ENCODE results near the gene RASL10B. TPM values are rescaled to one million over a fixed set of nuclear protein-coding genes. Genes with fewer than 3 reads are reported as not detected.

RASL10B gene
- polyA plus RNA-seq, 1 donor = 2.8 TPM

DNA sequence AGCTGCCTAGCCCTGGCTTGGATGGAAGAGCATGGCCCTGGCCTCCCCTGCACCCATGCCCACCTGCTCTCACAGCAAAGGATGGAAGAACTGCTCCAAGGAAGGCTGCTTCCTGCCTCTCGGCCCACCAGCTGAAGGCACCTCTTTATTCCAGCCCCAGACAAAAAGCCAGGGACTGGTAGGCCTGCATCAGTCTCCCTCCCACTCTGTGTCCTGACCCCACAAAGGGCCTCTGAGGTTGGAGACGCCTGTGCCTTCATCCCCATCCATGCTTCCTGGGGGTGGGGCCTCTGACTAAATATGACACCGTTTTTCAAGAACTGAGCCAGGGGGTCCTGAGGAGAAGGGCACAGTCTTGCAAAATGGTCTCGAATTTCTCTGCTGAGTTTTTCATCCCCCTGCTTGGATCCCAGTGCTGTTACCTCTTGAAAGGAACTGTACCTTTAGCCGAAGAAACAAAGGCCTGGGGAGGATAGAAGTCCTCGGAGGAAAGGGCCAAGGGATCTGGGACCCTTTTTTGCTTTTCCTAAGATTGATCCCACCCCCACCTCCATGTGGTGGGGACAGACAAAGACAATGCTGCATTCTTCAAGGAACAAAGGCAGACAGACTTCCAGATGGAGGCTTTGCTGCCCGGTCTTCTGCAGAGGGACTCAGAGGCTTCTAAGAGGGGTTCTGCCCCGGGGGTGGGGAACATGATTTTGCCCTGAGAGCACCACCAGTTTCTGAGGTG, 34.5 kb downstream of the RASL10B start:
- DNase-seq = no peak

DNA sequence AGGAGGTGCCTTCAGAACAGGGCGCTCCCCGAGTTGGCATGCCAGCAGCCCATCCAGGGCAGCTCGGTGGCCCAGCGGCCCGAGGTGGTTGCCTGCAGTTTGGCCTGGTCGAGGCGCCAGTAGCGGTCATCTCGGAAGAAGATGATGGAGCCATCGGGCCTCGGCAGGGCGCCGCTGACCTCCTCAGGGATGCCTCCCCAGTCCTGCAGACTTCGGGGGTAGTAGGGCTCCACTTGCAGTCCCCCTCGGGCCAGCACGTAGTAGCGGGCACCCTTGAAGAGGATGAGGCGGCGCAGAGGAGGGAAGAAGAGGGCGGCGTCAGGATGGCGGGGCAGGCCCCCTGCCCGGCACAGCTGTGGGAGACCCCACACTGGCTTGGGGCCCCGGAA, 35.0 kb downstream of the RASL10B start:
- no peak for DNase-seq

DNA sequence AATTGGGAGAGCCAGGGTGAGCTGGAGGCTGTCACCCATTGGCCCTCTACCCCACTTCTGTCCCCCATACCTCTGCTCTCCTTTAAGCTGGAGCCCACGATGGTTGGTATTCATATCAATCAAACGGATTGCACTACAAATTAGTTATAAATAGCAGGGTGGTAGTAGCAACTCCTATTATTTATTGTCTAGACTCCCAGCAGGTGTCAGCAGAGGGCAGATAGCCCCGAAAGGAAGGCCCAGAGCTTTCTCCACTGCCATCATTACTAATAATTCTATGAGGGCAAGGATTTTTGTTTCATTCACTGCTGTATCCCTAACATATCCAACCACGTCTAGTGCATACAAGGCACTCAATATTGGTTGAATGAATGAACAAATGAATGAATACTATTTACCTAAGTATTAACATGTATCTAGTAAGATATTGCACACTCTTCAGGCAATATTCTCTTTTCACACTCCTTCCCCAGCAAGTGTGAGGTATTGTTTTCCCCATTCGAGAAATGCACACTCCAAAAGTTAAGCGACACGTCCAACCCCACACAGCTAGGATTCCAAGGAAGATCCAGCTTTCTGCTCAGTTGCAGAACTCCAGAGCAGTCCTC, 35.6 kb downstream of the RASL10B start:
- peak; percentile 23 for DNase-seq

DNA sequence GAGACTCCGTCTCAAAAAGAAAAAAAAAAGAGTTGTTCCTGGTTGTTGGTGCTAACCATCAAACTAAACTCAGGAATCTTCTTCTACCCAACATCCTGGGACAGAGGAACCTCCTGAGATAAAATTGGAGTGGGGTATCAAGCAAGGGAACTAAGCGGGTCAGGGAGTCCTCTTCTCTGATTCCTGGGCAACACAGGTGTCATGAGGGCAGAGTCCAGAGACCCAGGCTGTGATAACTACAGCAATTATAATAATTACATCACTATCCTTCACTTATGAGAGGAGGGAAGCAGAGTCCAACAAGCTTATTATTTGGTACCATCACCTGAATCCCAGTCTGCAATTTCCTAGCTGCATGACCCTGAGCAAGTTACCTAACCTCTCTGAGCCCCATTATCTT, 37.4 kb downstream of the RASL10B start:
- no peak for DNase-seq

DNA sequence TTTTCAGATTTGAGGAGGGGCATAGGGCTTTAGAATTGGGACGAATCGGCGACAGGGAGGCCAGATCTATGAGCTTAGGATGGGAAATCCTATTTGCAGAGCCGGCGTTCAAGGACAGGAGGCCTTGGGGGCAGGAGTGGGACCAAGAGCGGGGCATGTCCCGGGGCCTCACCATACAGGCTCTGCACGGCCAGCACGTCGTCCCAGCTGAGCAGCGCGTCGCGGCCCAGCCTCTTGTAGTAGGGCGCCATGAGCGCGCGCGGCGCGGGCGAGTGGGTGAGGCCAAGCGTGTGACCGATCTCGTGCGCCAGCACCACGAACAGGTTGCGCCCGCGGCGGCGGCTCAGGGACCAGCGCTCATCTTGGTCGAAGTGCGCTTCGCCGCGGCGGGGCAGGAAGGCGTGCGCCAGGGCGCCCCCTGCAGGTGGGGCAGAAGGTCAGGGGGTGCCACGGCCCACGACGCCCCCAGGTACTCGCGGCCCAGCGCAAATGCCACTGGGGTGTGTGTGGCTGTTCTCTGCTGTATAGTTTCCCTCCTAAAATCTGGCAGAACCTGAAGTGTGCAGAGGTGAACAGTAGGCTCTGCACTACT, 38.6 kb downstream of the RASL10B start:
- no peak for DNase-seq

DNA sequence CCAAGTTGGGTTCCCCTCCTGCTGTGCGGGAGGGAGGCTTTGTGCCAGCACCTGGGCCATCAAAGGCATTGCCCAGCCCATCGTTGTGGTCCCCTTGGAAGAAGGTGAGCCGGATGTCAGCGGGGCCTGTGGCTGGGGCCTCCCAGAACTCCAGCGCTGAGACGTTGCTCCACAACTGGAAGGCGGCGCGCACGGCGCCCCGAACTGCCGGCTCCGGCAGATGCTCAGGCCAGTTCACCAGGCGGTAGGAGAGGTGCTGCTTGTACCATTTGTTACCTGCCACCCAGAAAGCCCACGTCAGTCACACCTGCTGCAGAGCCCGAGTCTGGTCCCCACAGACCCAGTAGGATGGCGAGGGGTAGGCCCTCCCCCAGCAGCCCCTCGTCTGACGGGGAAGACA, 41.7 kb downstream of the RASL10B start:
- DNase-seq = no peak

DNA sequence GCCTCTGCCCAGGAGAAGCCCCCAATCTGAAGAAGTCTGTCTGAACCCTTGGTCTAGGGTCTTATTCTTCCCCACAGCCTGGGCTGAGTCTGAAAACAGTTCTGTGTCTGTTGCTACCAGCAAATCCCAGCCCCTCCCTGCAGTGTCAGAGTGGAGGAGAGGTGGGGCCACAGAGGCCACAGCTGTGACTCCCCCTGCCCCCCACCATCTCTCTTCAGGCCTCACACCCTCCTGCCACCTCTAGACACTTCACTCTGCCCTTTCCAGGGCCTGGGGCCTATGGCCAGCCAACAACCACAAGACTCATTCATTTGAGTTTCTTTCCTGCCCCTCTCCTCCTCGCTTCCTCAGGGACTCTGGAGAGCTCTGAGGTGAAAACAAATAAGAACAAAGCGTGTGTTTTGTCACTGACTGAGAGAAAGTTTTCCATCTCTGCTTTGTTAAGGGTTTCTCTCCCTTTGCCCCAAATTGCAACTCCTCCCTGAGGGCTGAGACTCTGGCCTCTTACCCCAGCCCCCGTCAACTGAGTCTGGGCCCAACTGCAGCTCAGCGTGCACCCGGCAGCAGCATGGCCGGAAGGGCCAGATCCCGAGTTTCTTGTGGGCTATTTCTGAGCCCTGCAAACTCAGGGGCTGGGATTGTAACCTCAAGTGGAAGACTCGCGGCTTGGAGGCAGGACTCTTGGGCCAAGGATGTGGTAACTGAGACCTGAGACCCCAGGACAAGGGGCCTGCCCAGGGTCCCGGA, 42.4 kb downstream of the RASL10B start:
- no peak for DNase-seq

DNA sequence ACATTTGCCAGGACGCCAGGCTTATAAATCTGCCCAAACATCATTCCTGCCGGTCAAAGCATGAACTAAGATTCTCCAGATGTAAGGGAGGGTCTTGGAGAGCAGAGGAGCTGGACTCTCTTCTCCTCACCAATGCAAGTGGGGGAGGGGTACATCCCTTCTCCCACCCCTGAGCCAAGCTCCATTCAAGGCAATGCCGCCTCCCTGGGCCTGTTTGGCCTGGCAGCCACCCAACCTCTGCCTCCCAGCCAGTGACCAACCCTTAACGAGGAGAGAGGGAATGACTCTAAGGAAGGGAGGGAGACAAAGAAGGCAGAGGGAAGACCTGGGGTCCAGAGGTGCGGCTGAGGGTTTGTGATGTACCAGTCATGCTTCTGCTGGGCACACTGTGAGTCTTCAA, 43.1 kb downstream of the RASL10B start:
- DNase-seq = no peak

DNA sequence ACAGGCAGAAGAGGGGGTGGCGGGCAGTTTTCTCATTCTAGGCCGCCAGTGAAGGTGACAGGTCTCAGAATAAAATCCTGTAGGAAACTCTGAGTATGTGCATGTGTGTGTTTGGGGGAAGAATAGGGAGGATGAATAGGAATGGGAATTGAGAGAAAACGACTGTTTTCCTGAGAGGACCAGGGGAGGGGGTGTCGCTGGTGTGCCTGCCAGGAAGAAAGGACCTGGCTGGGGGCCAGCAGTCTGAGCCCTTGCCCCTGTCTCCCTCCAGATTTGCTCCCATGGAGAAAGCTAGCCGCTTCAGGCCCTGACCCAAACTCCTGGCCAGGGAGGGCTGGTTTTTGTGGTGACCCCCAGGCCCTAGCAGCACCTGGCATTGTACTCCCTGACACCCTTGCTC, 43.6 kb downstream of the RASL10B start:
- DNase-seq = no peak

DNA sequence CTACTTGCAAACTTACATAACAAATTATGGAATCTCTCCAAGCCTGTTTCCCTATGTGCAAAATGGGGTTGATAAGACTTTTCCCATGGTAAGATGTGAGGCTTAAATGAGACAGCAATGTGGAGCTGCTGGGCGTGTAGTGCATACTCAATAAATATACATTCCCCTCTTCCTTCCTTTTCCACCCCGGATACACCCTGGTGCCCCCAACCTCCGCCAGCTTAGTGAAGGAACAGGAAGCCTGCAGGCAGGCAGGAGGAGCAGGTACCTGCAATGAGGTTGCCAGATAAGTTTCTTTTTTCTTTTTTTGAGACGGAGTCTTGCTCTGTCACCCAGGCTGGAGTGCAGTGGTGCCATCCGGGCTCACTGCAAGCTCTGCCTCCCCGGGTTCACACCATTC, 44.1 kb downstream of the RASL10B start:
- DNase-seq = no peak

DNA sequence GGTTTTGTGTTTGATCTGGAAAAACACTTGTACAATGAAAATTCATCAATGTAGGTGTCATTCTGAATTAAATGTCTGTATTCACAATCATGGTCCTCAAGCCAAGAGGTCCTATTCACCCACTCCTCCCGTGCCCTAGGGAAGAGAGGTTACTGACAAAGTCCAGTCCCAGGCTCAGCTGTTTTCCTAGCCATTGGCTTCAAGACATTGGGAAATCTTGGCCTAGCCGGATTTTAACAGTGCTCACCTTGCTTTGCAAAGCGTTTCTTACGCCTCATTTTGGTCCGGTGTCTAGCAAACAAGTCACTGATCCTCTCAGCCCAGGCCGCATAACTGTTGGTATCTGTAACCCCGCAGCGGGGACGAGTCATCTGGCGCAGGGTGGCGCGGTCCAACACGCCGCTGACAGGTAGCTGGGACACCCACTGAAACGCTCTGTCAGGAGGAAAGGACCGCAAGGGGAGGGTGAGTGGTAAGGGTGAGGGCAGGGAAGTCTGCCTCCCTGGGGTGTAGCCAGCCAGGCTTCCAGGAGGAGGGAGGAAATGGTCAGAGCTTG, 47.3 kb downstream of the RASL10B start:
- DNase-seq = no peak

DNA sequence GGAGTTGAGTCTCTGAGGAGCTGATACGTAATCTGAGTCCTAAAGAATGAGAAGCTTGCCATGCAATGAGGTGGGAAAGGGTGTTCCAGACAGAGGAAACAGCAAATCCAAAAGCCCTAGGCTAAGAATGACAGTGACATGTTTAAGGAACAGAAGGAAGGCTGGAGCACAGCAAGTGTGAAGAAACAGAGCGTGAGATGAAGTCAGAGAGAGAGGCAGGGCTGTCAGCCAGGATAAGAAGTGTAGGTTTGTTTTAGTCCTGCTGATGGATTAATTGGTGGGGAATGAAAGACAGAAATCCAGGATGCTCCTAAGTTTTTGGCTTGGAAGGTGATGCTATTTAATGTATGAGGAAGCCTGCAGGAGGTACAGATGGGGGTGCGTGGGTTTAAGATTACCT, 49.5 kb downstream of the RASL10B start:
- no peak for DNase-seq

DNA sequence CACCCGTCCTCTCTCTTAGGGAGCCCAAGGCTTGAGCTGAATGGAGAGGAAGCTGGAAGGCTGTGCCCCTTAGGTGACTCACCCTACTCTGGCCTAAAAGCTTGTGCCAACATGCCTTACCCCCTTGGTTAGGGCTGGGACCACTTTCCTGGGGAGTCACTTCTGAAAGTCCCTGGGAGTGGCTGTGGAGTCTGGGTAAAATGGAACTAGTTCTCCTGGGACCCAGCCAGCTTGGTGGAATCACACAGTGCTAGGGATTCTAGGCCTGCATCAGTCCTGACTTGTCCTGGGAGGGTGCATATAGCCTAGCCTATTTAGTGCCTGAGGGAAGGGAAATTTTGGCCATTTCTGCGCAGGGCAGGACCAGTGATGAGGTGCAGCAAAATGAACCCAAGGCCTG, 53.5 kb downstream of the RASL10B start:
- DNase-seq = no peak

DNA sequence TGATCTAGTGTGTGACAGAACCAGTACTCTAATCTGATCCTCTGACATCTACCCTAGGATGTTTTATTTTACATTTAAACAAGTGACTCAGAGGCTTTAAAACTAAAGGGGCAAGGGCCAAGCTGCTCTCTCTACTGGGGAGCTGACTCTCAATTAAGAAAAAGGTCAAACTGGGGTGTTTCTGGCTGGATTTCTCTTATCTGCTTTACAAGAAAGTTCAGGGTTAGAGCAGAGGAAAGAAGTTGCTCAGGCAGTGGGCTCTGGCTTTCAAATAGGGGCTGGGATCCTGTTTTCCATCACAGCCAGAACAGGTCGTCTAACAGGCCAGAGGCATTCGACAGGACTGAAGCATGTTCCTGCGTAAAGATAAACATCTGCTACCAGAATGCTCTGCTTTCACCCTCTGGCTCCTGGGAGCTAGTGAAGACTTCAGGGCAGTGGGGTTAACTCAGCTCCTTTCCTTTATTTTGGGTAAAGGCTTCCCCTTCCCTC, 55.5 kb downstream of the RASL10B start:
- no peak for DNase-seq

DNA sequence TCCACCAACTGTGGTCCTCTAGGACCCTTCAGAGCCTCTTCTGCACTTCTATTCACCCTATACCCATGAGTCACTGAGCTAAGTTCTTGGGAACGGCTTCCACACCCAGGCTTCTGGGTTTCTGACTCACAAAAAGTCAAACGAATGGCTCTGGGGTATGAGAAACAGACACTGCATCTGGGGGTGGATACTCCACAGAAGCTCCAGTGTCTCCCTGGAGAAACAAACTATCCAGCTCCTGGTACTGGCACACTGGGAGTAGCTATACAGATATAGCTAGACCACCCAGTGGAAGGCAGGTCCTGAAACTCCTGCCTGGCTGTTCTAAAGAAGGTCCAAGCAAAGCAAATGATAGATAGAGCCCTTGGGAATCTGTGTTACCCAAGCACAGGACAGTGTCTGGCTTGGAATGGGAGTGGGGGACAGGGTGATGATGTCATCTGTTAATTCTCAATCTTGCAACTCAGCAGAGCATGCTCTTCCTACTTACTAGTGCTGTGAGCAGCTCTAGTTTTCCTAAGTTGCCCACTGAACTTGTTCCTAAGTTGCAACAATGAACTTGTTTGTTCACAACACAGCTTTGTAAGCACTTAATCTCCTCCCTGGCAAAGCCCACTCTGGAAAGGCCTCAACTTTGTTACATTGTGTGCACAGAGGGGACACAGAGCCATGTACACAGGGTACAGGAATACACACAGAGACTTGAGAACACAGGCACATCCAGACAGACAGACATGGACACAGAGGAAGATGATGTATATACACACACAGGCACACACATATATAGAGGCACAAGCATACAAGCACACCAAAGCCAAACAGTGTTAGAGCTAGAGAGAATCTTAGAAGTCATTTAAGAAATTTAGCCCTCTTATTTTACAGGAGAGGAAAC, 57.3 kb downstream of the RASL10B start:
- DNase-seq = no peak

DNA sequence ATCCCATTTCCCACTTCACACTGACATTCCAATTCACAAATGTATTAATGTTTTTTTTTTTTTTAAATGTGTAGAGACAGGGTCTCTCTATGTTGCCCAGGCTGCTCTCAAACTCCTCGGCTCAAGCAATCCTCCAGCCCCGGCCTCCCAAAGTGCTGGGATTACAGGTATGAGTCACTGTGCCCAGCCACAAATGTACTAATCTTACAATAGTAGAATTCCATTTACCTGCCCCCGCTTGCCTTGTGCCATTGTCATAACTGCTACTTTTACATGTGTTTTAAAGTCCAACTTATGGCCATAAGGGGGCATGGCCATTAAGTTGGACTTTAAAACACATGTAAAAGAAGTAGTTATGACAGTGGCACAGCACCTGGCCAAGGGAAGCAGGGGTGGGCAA, 59.4 kb downstream of the RASL10B start:
- no peak for DNase-seq

DNA sequence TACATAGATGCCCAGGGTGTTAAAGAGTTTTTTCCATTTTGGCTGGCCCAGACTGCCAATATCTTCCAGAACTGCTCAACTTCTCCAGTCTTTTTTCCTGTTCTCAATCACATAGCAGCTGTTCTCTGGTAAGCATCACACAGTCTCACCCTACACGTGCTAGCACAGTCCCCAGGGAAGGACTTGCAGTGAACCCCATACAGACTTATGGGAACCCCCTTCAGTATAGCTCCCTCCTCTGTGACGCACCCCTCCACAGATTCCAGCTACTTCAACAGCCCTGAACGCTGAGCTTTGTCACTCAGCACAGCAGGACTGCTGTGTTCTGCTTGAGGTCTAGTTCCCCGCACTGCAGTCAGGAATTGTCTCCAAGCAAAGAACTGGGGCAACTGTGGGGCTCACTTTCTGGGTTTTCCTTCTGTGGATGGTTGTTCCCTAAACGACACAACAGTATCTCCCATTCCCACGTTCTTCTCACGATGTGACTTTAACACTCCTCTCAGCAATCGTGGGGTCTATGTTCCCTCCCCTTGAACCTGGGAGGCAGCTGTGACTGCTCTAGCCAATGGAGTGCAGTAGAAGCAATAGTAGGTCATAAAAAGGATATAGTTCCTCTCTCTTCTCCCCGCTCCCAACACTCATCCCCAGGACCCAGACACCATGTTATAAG, 60.4 kb downstream of the RASL10B start:
- DNase-seq = no peak
